GM18519 (cell line): ENCODE measurements around the gene TMPRSS7.

Experiments
- ATAC-seq: cut with Tn5 transposase; IDR thresholded peaks from one replicate; pipeline ENCODE4 v1.9.1; 2021; ENCODE audit warnings: mild to moderate bottlenecking, moderate library complexity; ENCODE audit not compliant: unreplicated experiment, low FRiP score

Gene TMPRSS7

DNA sequence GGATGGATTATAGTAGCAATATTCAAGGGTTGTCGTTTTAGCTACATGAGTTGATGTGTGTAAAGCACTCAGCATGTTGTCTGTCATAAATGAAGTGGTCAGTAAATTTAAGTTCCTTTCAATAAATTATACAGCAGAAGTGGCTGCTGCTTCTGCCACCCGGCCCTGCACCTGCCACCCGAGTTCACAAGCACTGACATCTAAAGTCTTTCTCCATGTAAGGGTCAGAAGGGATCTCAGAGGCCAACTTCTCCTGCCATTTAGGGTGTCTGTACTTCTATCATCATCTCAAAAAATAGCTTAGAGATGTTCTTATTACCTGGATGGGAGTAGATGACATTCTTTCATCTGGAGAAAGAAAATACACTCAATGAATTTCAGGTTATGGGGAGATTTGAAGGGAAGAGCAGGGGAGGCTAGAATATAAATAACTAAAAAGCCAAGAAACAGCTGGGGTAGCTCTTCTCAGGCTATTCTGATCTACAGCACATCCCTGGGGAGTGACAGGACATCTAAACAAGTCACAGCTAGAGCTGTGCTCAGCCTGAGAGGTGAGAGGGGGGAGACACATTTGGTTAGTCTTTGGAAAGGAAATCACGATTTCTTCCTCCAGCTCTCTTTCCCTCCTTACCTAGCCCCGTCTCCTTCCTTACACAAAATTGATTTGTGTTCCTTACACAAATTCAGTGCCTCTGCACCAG, 90.5 kb downstream of the TMPRSS7 start:
- ATAC-seq, result no peak

DNA sequence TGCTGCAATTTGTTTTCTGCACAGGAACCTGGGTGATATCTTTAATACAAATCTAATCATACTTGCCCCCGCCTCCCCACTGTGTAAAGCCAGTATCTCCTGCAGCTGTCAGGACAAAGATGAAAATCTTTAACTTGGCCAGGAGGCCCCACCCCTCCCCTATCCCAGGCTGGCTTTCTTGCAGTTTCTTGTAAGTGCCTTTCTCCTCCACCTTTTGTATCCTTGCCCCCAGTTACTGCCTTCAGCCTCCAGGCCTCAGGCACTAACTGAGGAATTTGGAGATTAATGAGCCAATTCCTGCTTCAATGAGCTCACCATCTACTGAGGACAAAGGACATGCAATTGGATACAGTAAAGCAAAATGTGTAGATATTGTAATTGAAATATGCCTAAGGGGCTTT, 92.0 kb downstream of the TMPRSS7 start:
- ATAC-seq, result no peak

DNA sequence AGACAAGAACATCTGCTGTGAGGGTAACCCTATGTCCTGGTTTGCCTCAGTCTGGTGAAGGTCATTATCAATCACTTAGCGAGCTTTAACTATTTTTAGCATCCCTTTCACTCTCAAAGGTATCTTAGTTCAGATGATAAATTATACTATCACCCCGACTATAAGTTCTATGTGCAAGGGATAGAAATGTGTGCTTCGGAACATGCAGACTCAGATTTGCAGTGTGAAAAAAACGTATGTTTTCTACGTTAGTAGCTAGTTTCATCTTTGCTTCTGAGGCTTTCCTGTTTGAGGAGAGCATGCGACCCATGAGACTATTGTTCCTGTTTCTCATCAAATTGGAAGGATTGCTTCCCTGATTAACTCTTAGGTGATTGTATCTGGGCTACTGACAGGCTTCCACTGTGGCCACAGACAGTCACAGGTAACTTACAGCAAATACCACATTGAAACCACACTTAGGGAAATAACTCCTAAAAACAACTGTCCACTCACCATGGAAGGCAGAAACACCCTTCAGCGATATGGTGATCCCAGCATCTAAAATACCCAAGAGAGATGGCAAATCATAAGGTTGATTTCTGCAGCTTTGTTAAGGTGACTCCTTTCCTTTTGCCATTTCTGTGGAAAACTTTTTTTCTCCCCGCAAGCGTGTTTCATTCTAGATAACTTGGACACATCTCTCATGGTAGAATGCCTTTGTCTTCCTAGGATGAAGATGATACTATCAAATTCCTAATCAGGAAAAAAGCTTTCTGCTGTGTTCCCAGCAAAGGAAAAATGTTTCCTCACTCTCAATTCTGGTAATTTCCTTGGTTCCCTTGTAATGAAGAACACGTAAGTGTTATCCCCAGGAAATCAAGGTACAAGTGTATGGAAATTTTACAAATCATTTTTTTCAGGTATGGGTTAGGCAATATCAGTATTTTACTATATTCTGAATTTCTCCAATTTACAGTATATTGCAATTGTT, 93.3 kb downstream of the TMPRSS7 start:
- ATAC-seq, result peak; percentile 24

DNA sequence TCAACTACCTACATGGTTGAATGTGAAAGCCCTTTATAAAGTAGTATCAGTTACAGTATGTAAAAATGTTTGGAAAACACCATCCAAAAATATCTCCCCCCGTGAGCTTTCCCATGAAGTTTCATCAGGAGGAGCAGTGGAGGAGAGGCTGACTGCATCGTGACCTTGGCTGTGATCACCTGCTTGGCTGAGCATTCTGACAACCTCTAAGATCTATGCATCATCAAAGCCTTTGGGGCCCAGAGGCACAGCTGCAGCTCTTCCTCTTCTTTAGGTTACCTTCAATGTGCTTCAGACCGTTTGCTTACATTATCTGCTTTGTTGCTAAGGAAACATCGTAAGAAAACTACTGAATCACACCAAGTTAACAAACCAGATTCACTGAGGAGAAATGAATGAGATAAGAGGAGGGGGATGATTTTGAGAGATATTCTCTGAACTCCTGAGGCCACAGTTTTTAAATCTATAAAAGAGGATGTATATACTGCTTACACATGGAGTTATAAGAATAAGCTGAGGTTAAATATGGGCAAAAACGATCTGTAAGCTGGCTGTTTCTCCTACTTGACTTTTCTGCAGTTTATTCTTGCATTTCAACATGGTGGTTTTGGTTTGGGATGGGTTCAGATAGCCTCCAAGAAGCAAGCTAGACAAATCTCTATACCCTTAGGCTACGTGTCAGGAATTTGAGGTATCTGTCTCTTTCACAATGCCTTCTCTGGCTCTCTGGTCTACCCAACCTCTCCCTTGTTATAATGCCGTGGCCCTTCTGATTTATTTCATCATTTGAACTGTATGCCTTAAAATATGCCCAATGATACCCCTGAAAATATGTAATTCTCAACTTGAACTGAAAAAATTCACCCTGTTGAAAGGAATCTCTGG, 94.5 kb downstream of the TMPRSS7 start:
- peak; percentile 36 for ATAC-seq

DNA sequence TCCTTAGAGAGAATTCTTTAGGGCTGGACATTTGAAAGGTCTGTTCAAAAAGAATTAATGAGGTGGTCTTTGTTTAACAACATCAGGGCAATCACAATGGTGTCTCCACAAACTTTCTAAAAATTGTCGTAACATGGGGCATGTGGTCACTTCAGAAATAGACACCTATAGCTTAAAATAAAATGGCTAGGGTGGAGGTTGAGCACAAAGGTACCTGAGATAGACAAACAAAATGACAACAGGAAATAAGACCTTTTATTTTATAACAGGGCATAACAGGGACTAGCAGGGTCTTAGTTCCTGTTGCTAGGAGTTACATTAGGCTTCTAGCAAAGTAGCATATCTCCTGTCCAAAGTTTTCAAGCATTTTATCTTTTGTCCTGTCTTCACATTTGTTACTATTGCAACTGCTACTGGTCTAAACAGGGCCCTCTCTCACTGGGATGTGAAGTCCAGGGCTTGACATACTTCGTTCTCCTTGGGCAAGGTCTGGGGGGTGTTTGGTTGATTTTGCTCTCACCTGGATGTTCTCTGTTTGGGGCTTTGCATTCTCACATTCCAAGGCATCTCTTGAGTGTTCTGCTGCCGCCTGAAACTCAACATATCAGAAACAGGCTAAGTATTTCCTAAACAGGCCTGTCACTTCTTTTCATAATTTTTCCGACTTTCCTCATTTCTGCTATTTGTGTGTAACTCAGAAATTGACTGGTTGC, 95.5 kb downstream of the TMPRSS7 start:
- no peak for ATAC-seq

DNA sequence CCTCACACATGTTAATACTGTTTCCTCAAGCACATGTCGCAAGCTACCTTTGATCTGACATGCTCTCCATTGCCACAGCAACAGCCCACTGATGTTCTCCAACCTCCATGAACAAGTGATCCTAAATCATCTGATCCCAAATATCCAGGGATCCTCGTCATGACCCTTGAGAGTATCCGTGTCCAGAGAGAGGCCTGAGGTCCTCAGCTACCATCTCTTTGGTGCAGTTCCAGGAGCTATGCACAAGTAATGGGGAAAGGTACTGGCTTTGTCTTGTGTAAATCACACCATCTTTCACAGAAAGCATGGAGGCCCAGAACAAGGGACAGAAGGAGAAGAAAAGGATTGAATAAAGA, 96.1 kb downstream of the TMPRSS7 start:
- ATAC-seq, result no peak
